Cardiac muscle cell (in vitro differentiated cells and primary cell): Measurements from ENCODE around the gene GTF2IRD1. TPM values are rescaled to one million over a fixed set of nuclear protein-coding genes. Genes with fewer than 3 reads are reported as not detected.

Experiments
- DNase-seq, 2 donors: peaks; one replicate each; pipeline versions ENCODE4 v3.0.0 to v3.0.0-alpha.2; 2010 to 2017; ENCODE audit warnings: low read depth in 1 of 2, low spot score in 1 of 2
- H3K27ac ChIP-seq: fragments of 200-600 bp; sonication (generic); 2 replicates; pipeline ENCODE4 v1.5.1; 2016
- H3K27me3 ChIP-seq: fragments of 200-600 bp; sonication (generic); 2 replicates; pipeline ENCODE4 v1.6.0; 2016; ENCODE audit warnings: control low read depth
- H3K36me3 ChIP-seq: fragments of 200-600 bp; sonication (generic); 2 replicates; pipeline ENCODE4 v1.5.1; 2016; ENCODE audit warnings: control low read depth
- H3K4me1 ChIP-seq: fragments of 200-600 bp; sonication (generic); 2 replicates; pipeline ENCODE4 v1.8.1; 2017; ENCODE audit warnings: low read depth, mild to moderate bottlenecking, mixed run types
- H3K4me3 ChIP-seq: fragments of 200-600 bp; sonication (generic); 2 replicates; pipeline ENCODE4 v1.5.1; 2016; ENCODE audit warnings: mild to moderate bottlenecking
- H3K9me3 ChIP-seq: fragments of 200-600 bp; sonication (generic); 2 replicates; pipeline ENCODE4 v1.5.1; 2017; ENCODE audit warnings: low read depth, mild to moderate bottlenecking, control low read depth
- polyA plus RNA-seq: library from polyadenylated mRNA; unstranded; fragments of >200 nt; fragmentation: Nextera tagmentation; extraction: Ambion mirVana; gene quantifications from 2 replicates; pipeline ENCODE4 v1.2.1, GENCODE V29; 2016
- total RNA-seq: library from RNA; depleted of rRNA; stranded (reverse); fragments of >200 nt; gene quantifications from 2 replicates; pipeline ENCODE4 v1.2.3, GENCODE V29; 2016
- TF ChIP-seq, protein P1 (sequence below): IDR thresholded peaks from 2 replicates; pipeline ENCODE4 v1.5.1; 2012; ENCODE audit warnings: low read depth, mild to moderate bottlenecking, low read length

The GTF2IRD1 gene
- total and polyA plus RNA-seq, 2 experiments from 2014 or later: 29.6 to 51.4 TPM

GRCh38 chr7:74569501-74570075, 115.9 kb downstream of the GTF2IRD1 start:
- Histone ChIP-seq H3K27me3 (no peaks in the 10 kb centered on the region), H3K36me3 (no peaks in the 10 kb centered on the region), H3K9me3 (no peaks in the 10 kb centered on the region), H3K4me1 (peaks cover 17% of the 10 kb centered on the region), H3K27ac (peak overlapping the region; percentile 54), H3K4me3 (no peak overlapping the region)
- no peak for DNase-seq
- TF ChIP-seq, protein P1, sequence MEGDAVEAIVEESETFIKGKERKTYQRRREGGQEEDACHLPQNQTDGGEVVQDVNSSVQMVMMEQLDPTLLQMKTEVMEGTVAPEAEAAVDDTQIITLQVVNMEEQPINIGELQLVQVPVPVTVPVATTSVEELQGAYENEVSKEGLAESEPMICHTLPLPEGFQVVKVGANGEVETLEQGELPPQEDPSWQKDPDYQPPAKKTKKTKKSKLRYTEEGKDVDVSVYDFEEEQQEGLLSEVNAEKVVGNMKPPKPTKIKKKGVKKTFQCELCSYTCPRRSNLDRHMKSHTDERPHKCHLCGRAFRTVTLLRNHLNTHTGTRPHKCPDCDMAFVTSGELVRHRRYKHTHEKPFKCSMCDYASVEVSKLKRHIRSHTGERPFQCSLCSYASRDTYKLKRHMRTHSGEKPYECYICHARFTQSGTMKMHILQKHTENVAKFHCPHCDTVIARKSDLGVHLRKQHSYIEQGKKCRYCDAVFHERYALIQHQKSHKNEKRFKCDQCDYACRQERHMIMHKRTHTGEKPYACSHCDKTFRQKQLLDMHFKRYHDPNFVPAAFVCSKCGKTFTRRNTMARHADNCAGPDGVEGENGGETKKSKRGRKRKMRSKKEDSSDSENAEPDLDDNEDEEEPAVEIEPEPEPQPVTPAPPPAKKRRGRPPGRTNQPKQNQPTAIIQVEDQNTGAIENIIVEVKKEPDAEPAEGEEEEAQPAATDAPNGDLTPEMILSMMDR: no peak

- Histone ChIP-seq H3K4me1 (peaks cover 17% of the 10 kb centered on the region), H3K4me3 (no peak overlapping the region), H3K27ac (peak overlapping the region; percentile 75), H3K27me3 (no peaks in the 10 kb centered on the region), H3K36me3 (no peaks in the 10 kb centered on the region), H3K9me3 (no peaks in the 10 kb centered on the region)
- DNase-seq: no peak
- TF ChIP-seq, protein P1: no peak
Observed at GRCh38 chr7:74570533-74571156, 116.9 kb downstream of the GTF2IRD1 start.

DNA sequence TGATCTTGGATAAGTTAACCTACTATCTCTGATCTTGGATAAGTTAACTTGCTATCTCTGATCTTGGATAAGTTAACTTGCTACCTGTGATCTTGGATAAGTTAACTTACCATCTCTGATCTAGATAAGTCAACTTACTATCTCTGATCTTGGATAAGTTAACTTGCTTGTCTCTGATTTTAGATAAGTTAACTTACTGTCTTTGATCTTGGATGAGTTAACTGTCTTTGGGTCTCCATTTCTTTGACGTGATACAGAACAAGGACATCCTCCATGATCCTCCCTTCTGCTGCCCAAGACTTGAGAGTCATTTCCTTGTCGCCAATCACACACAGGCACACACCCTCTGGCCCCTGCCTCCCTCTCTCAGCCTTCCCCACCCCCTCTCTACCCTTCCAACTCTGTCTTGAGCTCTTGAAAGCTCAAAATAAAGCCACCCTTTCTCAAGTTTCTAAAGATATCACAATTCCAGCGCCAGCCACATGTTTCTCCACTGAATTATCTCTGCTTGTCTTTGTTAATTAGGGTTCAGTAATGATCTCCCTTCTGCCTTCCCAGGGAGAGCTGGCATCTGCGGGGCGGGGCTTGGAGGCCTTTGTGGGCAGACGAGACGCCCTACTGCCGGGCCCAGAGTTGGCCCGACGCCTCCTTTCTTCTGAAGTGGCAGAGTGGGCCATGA, 118.7 kb downstream of the GTF2IRD1 start:
- H3K27me3 ChIP-seq: no peaks in the 10 kb centered on the region
- peaks cover 17% of the 10 kb centered on the region for H3K4me1 ChIP-seq
- H3K9me3 ChIP-seq: no peaks in the 10 kb centered on the region
- peak in 1 of 2 donors; percentile 35 for DNase-seq
- no peak overlapping the region for H3K4me3 ChIP-seq
- no peaks in the 10 kb centered on the region for H3K36me3 ChIP-seq
- TF ChIP-seq, protein P1: no peak
- peak overlapping the region; percentile 75 for H3K27ac ChIP-seq

- TF ChIP-seq, protein P1: no peak
- Histone ChIP-seq H3K36me3 (no peaks in the 10 kb centered on the region), H3K9me3 (no peaks in the 10 kb centered on the region), H3K27me3 (no peaks in the 10 kb centered on the region), H3K4me3 (no peak overlapping the region), H3K27ac (peak overlapping the region; percentile 75), H3K4me1 (peaks cover 17% of the 10 kb centered on the region)
- DNase-seq: no peak
Observed at GRCh38 chr7:74573512-74573911, 119.8 kb downstream of the GTF2IRD1 start.

DNA sequence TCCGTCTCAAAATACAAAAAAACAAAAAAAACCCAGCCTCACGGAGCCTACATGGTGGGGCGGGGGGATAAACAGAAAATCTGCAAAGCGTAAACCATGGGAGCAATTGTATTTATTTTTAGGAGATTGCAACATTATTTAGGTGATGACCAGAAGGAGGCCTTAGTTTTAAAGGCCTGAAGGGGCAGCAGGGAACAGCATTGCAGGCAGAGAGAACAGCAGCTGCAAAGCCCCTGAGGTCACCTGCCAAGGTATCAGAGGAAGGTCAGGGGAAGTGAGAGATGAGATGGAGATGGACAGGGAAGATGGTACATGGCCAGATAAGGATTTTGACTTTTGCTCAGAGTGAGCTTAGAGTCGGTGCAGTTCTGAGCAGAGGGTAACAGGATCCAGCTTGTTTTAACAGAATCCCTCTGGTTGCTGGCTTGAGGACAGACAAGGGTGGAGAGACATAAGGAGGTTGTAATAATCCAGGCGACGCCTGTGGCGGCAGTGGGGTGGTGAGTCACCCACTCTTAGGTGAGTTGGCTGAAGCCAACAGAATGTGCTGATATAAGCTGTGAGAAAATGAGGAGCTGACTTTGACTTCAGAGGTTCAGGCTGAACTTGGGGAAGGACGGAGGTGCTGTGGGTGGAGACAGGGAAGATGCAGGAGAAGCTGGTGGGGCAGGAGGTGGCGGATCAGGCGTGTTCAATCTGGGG, 121.5 kb downstream of the GTF2IRD1 start:
- TF ChIP-seq, protein P1: no peak
- peak in 1 of 2 donors; percentile 36 for DNase-seq
- no peaks in the 10 kb centered on the region for H3K36me3 ChIP-seq
- peaks cover 21% of the 10 kb centered on the region for H3K4me1 ChIP-seq
- no peaks in the 10 kb centered on the region for H3K9me3 ChIP-seq
- no peaks in the 10 kb centered on the region for H3K27me3 ChIP-seq
- H3K27ac ChIP-seq: no peak overlapping the region
- H3K4me3 ChIP-seq: no peak overlapping the region
